ENCODE measurements around the gene PRR5. TPM values are rescaled to one million over a fixed set of nuclear protein-coding genes. Genes with fewer than 3 reads are reported as not detected.

Gene PRR5
- total RNA-seq, 1 experiment from 2014 or later = 11.8 TPM

GRCh38 chr22:44707178-44707577 lies 5.2 kb downstream of the PRR5 start:
- DNase-seq = no peak
- Histone ChIP-seq H2AFZ (ENCODE audit: low read length) (no peak overlapping the region), H3K56ac (ENCODE audit: insufficient read length, low read depth, low read length) (no peak overlapping the region), H3K4ac (ENCODE audit: low read depth, low read length) (no peak overlapping the region), H3K9ac (ENCODE audit: extremely low read depth, insufficient read length, low read length) (no peak overlapping the region), H3K4me1 (ENCODE audit: insufficient read depth, low read length) (no peaks in the 10 kb centered on the region), H2AK5ac (ENCODE audit: insufficient read length, low read length) (no peak overlapping the region), H3K27ac (ENCODE audit: insufficient read length, low read depth, low read length) (no peak overlapping the region), H3K9me3 (ENCODE audit: control insufficient read depth, low read depth, low read length) (no peaks in the 10 kb centered on the region), H4K8ac (replicated peaks; ENCODE audit: insufficient read length, low read depth, low read length) (no peak overlapping the region), H2BK120ac (ENCODE audit: low read depth, low read length, poor library complexity, severe bottlenecking) (no peak overlapping the region), H2BK20ac (ENCODE audit: low read depth, low read length, poor library complexity, severe bottlenecking) (no peak overlapping the region), H3K14ac (ENCODE audit: insufficient read depth, low read length) (no peak overlapping the region; the same call in 1 of the 2 replicates), H4K5ac (ENCODE audit: insufficient read length, low read depth, low read length) (no peak overlapping the region), H2BK12ac (ENCODE audit: insufficient read length, low read depth, low read length) (no peak overlapping the region), H3K27me3 (ENCODE audit: insufficient read depth, low read length) (peaks cover 4% of the 10 kb centered on the region; the same call in 1 of the 2 replicates), H3T11ph (ENCODE audit: low read length) (no peak overlapping the region), H2BK15ac (ENCODE audit: low read depth, low read length) (no peak overlapping the region), H3K23me2 (ENCODE audit: insufficient read length, low read depth, low read length, poor library complexity, severe bottlenecking) (peaks cover 3% of the 10 kb centered on the region), H4K91ac (ENCODE audit: insufficient read length, low read depth, low read length) (no peak overlapping the region), H3K4me2 (ENCODE audit: insufficient read depth, insufficient read length, low read length) (no peak overlapping the region), H3K18ac (ENCODE audit: insufficient read length, low read depth, low read length) (no peak overlapping the region), H3K79me2 (ENCODE audit: insufficient read depth, low read length) (no peaks in the 10 kb centered on the region), H3K23ac (ENCODE audit: insufficient read length, low read depth, low read length) (no peak overlapping the region), H3K79me1 (ENCODE audit: insufficient read depth, low read depth, low read length, poor library complexity, severe bottlenecking) (no peaks in the 10 kb centered on the region), H2BK5ac (ENCODE audit: insufficient read length, low read length) (no peak overlapping the region), H4K20me1 (ENCODE audit: control insufficient read depth, insufficient read depth, insufficient read length) (peaks cover 3% of the 10 kb centered on the region)
- Mint-ChIP-seq H3K9me3 (no peaks in the 10 kb centered on the region), H3K4me3 (no peak overlapping the region), H3K27ac (no peak overlapping the region; a peak in 1 of 7 replicates), H3K27me3 (ENCODE audit: low read depth) (peaks cover 30% of the 10 kb centered on the region), H3K4me1 (peaks cover 14 to 38% of the 10 kb centered on the region in 2 experiments), H3K36me3 (ENCODE audit: insufficient read depth in 1 of 3, low read depth in 3 of 3) (peaks cover 0 to 4% (median 3%) of the 10 kb centered on the region in 3 experiments; a peak in 2 of 7 replicates)
- WGBS (ENCODE audit: extremely low coverage, insufficient read length, low lambda C conversion rate) = no CpG with 5 or more reads among the region's 10 CpGs
- TF ChIP-seq, protein P1, sequence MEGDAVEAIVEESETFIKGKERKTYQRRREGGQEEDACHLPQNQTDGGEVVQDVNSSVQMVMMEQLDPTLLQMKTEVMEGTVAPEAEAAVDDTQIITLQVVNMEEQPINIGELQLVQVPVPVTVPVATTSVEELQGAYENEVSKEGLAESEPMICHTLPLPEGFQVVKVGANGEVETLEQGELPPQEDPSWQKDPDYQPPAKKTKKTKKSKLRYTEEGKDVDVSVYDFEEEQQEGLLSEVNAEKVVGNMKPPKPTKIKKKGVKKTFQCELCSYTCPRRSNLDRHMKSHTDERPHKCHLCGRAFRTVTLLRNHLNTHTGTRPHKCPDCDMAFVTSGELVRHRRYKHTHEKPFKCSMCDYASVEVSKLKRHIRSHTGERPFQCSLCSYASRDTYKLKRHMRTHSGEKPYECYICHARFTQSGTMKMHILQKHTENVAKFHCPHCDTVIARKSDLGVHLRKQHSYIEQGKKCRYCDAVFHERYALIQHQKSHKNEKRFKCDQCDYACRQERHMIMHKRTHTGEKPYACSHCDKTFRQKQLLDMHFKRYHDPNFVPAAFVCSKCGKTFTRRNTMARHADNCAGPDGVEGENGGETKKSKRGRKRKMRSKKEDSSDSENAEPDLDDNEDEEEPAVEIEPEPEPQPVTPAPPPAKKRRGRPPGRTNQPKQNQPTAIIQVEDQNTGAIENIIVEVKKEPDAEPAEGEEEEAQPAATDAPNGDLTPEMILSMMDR (conservative IDR thresholded peaks at IDR 0.05) = no peak
